ENCODE measurements around the gene ZSCAN22.
"Not testable (repeated sequence)": the region's sequence is repeated elsewhere in the genome, so short reads cannot be mapped to it uniquely, and the experiment has no call there.

Gene ZSCAN22

DNA sequence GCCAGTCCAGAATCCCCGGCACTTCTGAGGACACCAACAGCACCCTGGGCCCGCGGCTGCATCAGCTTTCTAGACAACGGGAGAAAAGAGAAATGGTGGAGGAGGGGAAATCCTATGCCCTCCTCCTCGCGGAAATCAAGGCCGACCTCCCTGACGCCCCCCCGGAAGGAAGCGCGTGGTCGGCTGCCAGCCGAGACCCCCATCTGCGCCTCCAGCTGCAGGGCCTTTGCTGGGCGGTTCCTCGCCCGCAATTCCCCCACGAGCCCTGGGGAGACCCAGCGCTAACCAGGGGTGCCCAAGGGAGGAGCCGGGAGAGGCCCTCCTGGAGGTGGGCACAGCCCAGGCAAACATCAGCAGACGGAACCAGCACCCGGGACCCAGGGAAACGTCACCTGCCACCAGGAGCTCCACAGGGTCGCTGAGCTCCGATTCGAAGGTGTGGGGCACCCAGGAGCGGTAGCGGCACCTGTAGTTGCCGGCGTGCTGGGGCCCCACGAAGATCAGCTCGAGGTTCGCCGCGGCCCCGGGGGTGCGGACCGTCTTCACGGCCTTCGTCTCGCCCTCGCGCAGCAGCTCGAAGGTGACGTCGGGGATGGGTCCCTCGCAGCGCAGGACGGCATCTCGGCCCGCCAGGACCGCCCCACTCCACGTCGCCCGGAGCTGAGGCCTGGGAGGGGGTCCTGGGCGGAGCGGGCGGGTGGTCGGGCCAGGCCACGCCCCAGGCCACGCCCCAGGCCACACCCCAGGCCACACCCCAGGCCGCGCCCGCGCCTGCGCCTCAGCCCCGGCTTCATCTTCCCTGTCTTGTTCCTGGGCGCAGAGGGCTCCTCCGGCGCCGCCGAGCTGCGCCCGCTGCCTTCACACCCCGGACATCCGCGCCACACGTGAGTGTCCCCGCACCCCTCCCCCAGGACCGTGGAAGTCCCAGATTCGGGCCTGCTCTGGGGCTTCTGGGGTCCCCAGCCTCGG, 20.5 kb downstream of the ZSCAN22 start:
- no peak for TF ChIP-seq TAF1 (IDR thresholded peaks at IDR 0.05; ENCODE audit: borderline replicate concordance, low read depth, low read length)
- peak; percentile 71 for TF ChIP-seq POLR2A (IDR thresholded peaks at IDR 0.05; ENCODE audit: low read depth, low read length)
- peak; percentile 92 for DNase-seq (ENCODE audit: insufficient read length)
- FAIRE-seq: peak; percentile 96

DNA sequence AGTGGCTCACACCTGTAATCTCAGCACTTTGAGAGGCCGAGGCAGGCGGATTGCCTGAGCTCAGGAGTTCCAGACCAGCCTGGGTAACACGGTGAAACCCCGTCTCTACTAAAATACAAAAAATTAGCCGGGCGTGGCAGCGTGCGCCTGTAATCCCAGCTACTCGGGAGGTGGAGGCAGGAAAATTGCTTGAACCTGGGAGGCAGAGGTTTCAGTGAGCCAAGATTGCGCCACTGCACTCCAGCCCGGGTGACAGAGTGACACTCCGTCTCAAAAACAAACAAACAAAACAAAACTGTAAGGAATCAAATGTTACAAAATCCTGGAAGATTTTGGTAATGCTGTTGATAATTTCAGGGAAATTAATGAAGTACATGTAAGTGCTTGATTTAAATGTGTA, 21.3 kb downstream of the ZSCAN22 start:
- DNase-seq (ENCODE audit: insufficient read length); FAIRE-seq: not testable (repeated sequence)

DNA sequence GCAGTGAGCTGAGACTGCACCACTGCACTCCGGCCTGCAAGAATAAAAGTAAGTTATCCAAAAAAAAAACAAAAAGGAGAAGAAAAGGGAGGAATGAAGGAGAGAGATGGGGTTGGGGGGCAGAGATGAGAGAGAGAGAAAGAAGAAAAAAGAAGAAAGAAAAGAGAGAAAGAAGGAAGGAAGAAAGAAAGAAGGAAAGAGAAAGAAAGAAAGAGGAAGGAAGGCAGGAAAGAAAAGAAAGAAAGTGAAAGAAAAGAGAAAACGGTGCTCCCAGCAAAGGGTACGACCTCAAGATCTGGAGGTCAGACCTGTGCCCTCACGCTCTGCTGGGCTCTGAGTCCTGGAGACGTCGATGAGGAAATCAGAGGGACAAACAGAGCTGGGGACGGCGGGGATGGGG, 22.8 kb downstream of the ZSCAN22 start:
- DNase-seq (ENCODE audit: insufficient read length) (no peak), FAIRE-seq (no peak)
- TF ChIP-seq POLR2A (IDR thresholded peaks at IDR 0.05; ENCODE audit: low read depth, low read length) (no peak), TAF1 (IDR thresholded peaks at IDR 0.05; ENCODE audit: borderline replicate concordance, low read depth, low read length) (no peak), POLR2AphosphoS5 (IDR thresholded peaks at IDR 0.05; ENCODE audit: low read depth, low read length) (no peak)

DNA sequence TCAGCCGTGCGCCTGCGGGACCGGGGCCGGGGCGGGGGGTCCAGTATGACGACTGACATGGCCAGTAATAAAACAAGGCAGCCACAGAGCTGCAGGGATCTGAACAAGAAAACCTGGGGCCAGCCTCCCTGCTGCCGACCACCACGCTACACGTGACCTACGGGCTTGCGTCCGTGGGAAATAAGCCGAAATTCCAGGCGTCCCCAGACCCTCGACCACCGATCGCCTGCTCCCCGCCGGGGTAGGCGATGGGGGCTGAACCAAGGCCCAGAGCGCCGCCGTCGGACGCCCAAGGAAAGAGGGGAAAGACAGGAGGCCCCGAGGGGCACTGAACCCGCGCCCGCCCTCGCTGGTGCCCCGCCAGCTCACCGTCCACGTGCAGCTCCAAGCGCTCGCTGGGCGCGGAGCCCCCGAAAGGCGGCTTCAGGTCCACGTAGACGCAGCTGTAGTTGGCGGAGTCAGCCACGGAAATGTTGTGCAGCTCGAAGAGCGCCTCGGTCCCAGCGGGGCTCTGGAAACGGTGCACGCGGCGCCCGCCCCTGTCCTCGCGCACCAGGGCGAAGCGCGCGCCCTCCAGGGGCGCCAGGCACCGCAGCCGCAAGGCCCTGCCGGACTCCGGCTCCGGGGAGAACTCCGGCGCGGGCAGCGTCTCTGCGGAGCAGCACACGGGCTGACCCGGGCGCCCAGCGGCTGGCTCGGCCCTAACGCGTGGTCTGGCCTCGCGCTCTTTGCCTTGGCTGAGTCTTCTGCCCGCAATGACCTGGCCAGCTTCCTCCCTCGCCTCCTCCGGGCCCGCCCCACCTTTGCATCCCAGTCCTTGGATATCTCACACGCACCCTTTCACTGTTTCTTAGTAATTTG, 23.4 kb downstream of the ZSCAN22 start:
- DNase-seq (ENCODE audit: insufficient read length): no peak

DNA sequence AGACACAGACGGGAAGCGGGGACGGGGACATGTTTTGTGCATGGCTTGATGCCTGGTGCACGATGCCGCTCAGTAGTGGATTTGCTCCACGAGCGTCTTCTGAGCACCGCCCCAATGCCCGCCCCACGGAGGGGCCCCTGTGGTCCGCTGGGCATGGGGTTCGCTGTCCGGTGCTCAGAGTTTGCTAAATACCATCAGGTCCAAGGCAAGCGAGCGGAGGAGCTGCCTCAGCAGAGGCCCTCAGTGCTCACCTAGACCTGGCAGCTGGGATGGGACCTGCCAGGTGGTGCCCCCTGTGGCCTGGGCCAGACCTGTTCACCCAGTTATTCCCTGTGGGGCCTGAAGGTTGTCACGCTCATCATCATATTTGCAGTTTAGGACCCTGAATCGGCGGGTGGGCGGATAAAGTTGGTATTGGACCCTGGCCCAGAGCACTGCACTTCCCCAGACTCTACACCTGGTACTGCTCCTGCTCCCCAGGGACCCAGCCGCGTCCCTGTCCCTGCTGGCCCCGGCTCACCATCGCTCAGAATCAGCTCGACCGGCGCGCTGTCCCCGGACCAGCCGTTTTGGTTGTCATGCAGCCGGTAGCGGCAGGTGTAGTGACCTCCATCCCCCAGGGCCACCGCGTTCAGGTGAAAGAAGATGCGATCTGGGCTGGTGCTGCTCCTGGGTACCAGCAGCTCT, 24.2 kb downstream of the ZSCAN22 start:
- no peak for FAIRE-seq
- DNase-seq (ENCODE audit: insufficient read length): no peak
- TF ChIP-seq TAF1 (IDR thresholded peaks at IDR 0.05; ENCODE audit: borderline replicate concordance, low read depth, low read length) (no peak), POLR2AphosphoS5 (IDR thresholded peaks at IDR 0.05; ENCODE audit: low read depth, low read length) (no peak)

More for the DNA sequence above, 23.4 kb downstream of the ZSCAN22 start:
- no peak for FAIRE-seq
- TF ChIP-seq POLR2A (IDR thresholded peaks at IDR 0.05; ENCODE audit: low read depth, low read length) (no peak), POLR2AphosphoS5 (IDR thresholded peaks at IDR 0.05; ENCODE audit: low read depth, low read length) (no peak), TAF1 (IDR thresholded peaks at IDR 0.05; ENCODE audit: borderline replicate concordance, low read depth, low read length) (no peak)

DNA sequence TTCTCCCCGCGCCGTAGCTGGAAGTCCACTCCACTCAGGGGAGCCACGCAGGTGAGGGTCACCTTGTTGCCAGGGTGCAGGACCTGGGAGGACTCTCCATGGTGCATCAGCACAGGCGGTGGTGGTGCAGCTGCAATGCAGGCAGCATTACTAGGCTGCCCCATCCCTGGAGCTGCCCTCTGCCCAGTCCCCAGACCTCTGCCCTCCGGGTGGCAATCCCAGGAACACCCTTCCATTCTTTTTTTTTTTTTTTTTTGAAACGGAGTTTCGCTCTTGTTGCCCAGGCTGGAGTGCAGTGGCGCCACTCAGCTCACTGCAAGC, 24.7 kb downstream of the ZSCAN22 start:
- no peak for FAIRE-seq

DNA sequence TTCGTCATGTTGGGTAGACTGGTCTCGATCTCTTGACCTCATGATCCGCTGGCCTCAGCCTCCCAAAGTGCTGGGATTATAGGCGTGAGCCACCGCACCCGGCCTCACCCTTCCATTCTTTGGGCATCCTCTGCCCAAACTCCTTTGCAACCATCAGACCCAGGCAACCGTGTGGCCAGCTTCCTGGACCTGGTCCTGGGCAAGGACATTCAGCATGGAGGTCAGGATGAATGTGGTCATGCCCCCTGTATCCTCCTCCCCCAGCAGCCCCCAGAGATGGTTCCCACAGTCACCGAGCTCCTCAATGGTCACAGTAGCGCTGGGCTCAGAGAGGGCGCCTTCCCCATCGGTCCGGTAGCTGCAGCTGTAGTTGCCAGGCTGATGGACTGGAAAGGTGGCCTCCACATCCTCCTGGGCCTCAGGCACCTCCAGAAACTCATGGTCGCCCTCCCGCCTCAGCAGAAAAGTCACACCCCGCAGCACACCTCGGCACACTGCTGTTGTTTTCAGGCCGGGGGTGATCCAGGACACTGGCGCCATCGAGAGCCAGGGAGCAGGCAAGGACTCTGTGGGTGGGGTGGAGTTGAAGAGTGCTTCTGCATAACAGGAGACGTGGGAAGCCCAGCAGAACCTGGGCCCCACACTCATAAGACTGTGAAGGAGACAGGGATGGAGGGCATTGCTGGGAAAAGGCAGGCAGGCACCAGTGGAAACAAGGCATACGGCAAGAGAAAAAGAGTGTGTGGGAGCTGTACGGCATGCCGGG, 25.4 kb downstream of the ZSCAN22 start:
- DNase-seq (ENCODE audit: insufficient read length) (no peak), FAIRE-seq (no peak)
- TF ChIP-seq POLR2A (IDR thresholded peaks at IDR 0.05; ENCODE audit: low read depth, low read length) (no peak), TAF1 (IDR thresholded peaks at IDR 0.05; ENCODE audit: borderline replicate concordance, low read depth, low read length) (no peak), POLR2AphosphoS5 (IDR thresholded peaks at IDR 0.05; ENCODE audit: low read depth, low read length) (no peak)

More for the DNA sequence above, 24.7 kb downstream of the ZSCAN22 start:
- TF ChIP-seq TAF1 (IDR thresholded peaks at IDR 0.05; ENCODE audit: borderline replicate concordance, low read depth, low read length) (no peak), POLR2AphosphoS5 (IDR thresholded peaks at IDR 0.05; ENCODE audit: low read depth, low read length) (no peak), POLR2A (IDR thresholded peaks at IDR 0.05; ENCODE audit: low read depth, low read length) (no peak)
- no peak for DNase-seq (ENCODE audit: insufficient read length)

DNA sequence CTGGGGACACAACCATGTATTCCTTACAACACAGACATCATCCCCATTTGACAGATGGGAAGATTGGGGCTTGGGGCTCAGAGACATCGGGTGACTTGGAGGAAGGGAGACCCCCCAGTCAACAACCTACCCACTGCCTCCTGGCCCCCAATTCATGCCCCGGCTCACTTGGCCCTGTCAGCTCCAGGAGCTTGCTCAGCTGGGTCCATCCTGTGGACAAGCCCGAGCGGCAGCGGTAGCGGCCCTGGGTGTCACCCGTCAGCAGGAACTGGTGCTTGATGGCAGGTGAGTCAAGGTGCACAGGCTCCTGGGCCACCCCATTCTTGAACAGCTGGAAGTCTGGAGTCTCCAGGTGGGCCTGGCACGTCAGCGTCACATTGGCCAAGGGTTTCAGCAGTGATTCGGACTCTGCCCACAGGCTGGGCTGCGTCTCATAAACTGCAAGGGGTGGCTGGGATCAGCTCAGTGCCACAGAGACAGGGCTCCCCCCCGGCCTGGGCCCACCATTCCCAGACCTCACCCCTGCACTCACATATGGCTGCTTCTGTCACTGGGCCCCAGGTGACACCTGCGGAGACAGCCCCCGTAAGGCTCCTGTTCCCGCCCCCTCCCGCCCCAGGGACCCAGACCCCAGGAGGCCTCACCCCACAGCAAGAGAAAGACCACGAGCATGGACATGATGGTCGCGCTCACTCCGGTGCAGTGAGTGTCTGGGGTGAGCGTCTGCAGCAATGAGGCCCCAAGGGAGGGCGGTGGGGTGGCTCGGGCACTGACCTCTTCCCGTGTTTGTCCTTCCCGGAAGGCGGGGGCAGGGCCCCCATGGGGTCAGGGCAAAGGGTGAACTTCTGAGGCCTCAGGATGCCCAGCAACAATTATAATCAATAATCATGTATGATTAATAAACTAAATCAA, 26.2 kb downstream of the ZSCAN22 start, which contains the start of gene A1BG:
Gene A1BG, minus strand, starts transcription at position 733 of the 912 bp plus-strand sequence. Its CDS starts 55 bp downstream, at position 678.
- FAIRE-seq (no peak), DNase-seq (ENCODE audit: insufficient read length) (no peak)
- TF ChIP-seq TAF1 (IDR thresholded peaks at IDR 0.05; ENCODE audit: borderline replicate concordance, low read depth, low read length): no peak
- TF ChIP-seq POLR2A (IDR thresholded peaks at IDR 0.05; ENCODE audit: low read depth, low read length): no peak
- no peak for TF ChIP-seq POLR2AphosphoS5 (IDR thresholded peaks at IDR 0.05; ENCODE audit: low read depth, low read length)

DNA sequence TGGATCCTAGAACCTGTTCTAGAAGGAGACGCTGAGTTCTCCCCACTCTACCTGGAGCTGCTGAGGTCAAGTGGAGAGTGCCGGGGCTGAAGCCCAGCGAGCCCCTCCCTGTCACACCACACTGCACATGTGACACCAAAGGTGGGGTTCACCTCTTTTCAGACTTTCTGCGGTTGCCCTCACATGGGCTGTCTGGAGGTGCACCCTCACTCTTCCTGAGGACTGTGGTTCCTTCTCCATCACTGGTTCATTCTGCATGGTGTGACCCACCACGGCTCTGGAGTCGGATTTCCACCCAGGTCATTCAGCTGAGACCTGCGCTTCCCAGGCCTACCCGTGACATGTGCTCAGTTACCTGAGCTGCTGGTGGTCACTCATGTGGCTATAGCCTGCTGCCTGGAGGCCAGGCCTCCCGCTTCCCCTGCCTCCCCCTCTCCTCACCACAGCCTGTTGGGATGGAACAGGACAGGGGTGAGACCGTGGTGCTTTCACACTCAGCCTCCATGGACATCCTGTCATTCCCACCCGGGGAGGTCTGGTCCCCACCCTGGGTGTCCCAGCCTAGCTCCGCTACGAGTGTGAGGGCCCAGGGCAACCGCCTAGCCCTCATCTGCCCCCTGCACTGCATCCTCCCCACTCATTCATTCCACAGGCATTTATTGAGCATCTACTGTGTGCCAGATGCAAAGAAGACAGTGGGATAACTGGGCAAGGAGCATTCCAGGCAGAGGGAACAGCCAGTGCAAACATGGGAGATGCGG, 27.1 kb downstream of the ZSCAN22 start:
- FAIRE-seq: no peak
- no peak for TF ChIP-seq TAF1 (IDR thresholded peaks at IDR 0.05; ENCODE audit: borderline replicate concordance, low read depth, low read length)
- TF ChIP-seq POLR2AphosphoS5 (IDR thresholded peaks at IDR 0.05; ENCODE audit: low read depth, low read length): no peak
- TF ChIP-seq POLR2A (IDR thresholded peaks at IDR 0.05; ENCODE audit: low read depth, low read length): no peak

More for the DNA sequence above, 27.1 kb downstream of the ZSCAN22 start:
- DNase-seq (ENCODE audit: insufficient read length): no peak

Measured in GM12892 (cell line).